Ovary (tissue), 9 donors: Measurements from ENCODE around the gene AMER2. TPM values are rescaled to one million over a fixed set of nuclear protein-coding genes. Genes with fewer than 3 reads are reported as not detected.
A peak's percentile ranks its signal among the peaks of the same experiment; 100 is the strongest.

Experiments used
- DNase-seq, 5 donors: peaks; one replicate each; pipeline ENCODE4 v3.0.0-alpha.2; 2019 to 2020
- H3K27ac ChIP-seq, 2 donors: fragments of 200-600 bp; one replicate each; pipeline versions ENCODE4 v1.5.1 to v1.8.0; 2019 to 2022
- H3K27me3 ChIP-seq: fragments of 200-600 bp; one replicate; pipeline ENCODE4 v1.8.0; 2022
- H3K36me3 ChIP-seq: fragments of 200-600 bp; sonication (generic); one replicate; pipeline ENCODE4 v1.5.1; 2019
- H3K4me1 ChIP-seq: one replicate; pipeline ENCODE4 v1.8.1; 2013; ENCODE audit warnings: mild to moderate bottlenecking, moderate library complexity; ENCODE audit not compliant: insufficient read depth
- H3K4me3 ChIP-seq: fragments of 200-600 bp; sonication (generic); one replicate; pipeline ENCODE4 v1.5.1; 2017
- H3K9me3 ChIP-seq, 2 donors: fragments of 200-600 bp in 1 of 2; sonication (generic) in 1 of 2; one replicate each; pipeline versions ENCODE4 v1.5.1 to v1.8.1; 2013 to 2019; ENCODE audit warnings: mild to moderate bottlenecking in 1 of 2, moderate library complexity in 1 of 2
- EP300 ChIP-seq: sonication (generic); formaldehyde crosslinking; IDR thresholded peaks from one replicate; pipeline ENCODE4 v1.6.1; 2017; ENCODE audit warnings: antibody characterized with exemption
- POLR2A ChIP-seq: fragments of 450-650 bp; IDR thresholded peaks from one replicate; pipeline ENCODE4 v1.6.1; 2017; ENCODE audit warnings: antibody characterized with exemption, mild to moderate bottlenecking, moderate library complexity
- WGBS, 3 donors: extraction: QIAGEN DNeasy Blood & Tissue Kit in 1 of 3; methylation state at CpG; one replicate each; pipeline versions ENCODE4 v1.1.5 to v1.1.7; 2013 to 2017; 5-methylcytosine and 5-hydroxymethylcytosine counted together
- intact Hi-C, 4 donors: fragments of 100-400 bp; cut with DNase I; formaldehyde crosslinking; loops; one replicate each; pipeline versions ENCODE4 v1.11.0 to v1.15.1; 2022 to 2023
- polyA plus RNA-seq, 2 donors: library from polyadenylated mRNA; stranded (reverse); fragments of 200-250 nt in 1 of 2; fragments of 350-450 nt in 1 of 2; fragmentation: Illumina TruSeq in 1 of 2; extraction: RNeasy Lipid Tissue Mini Kit (QIAGEN cat#74804) in 1 of 2; gene quantifications; one replicate each; pipeline ENCODE4 v1.2.3, GENCODE V29; 2013 to 2014
- total RNA-seq, 7 donors: library from RNA; depleted of rRNA in 2 of 7; stranded (reverse); fragments of >200 nt in 2 of 7; fragmentation: NEBNext Ultra II Directional in 3 of 7; extraction: Animal tissue kit (Norgen Biotek cat#: 25700) in 3 of 7; gene quantifications; one replicate each; pipeline versions ENCODE4 v1.1.0 to v1.2.4, GENCODE V29; 2016 to 2023
- TF ChIP-seq, protein P1 (sequence below), 3 donors: fragments of 450-650 bp in 2 of 3; fragments of 200-600 bp in 1 of 3; IDR thresholded peaks; one replicate each; pipeline versions ENCODE4 v1.5.1 to v1.8.0; 2016 to 2022; ENCODE audit warnings: antibody characterized with exemption in 3 of 3, mild to moderate bottlenecking in 1 of 3
- donor health status: DM: no; HTN: no; CAD: no; lungs with moderate emphysema.
- donor health status: DM: no; HTN: no; CAD: no.
- donor health status: Bipolar disorder and iron deficiency.
- donor health status: DM: yes; HTN: yes; CAD: no.
- donor health status: DM: no; HTN: no; CAD: no.
- donor health status: DM: yes; HTN: yes; CAD: no.

Gene AMER2
- total and polyA plus RNA-seq, 9 donors = under 0.01 to 0.05 (median 0.04) TPM; not detected in 5

DNA sequence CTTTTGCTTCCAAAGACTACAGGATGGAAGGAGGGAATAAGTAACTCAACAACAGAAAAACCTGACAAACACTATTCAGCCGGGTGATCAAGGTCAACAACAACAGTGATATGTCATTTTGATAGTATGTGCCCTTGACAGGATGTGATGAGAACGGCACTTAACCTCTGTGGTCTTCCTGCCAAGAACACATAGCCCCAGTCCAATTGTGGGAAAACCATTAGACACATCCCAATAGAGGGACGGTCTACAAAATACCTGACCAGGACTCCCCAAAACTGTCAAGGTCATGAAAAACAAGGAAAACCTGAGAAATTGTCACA is 43.1 kb upstream of the AMER2 start:
- Histone ChIP-seq H3K27ac (no peak overlapping the region), H3K9me3 (no peaks in the 10 kb centered on the region), H3K4me3 (no peak overlapping the region), H3K27me3 (no peaks in the 10 kb centered on the region), H3K36me3 (no peaks in the 10 kb centered on the region), H3K4me1 (no peaks in the 10 kb centered on the region)
- DNase-seq = no peak
- TF ChIP-seq, protein P1, sequence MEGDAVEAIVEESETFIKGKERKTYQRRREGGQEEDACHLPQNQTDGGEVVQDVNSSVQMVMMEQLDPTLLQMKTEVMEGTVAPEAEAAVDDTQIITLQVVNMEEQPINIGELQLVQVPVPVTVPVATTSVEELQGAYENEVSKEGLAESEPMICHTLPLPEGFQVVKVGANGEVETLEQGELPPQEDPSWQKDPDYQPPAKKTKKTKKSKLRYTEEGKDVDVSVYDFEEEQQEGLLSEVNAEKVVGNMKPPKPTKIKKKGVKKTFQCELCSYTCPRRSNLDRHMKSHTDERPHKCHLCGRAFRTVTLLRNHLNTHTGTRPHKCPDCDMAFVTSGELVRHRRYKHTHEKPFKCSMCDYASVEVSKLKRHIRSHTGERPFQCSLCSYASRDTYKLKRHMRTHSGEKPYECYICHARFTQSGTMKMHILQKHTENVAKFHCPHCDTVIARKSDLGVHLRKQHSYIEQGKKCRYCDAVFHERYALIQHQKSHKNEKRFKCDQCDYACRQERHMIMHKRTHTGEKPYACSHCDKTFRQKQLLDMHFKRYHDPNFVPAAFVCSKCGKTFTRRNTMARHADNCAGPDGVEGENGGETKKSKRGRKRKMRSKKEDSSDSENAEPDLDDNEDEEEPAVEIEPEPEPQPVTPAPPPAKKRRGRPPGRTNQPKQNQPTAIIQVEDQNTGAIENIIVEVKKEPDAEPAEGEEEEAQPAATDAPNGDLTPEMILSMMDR (IDR thresholded peaks at IDR 0.05) = no peak
- no peak for TF ChIP-seq POLR2A
- TF ChIP-seq EP300 = no peak
- 34 to 36% (median 36%) methylated on average over 3 of the region's 3 CpGs for WGBS, 3 donors
- intact Hi-C loops = no loop called here

DNA sequence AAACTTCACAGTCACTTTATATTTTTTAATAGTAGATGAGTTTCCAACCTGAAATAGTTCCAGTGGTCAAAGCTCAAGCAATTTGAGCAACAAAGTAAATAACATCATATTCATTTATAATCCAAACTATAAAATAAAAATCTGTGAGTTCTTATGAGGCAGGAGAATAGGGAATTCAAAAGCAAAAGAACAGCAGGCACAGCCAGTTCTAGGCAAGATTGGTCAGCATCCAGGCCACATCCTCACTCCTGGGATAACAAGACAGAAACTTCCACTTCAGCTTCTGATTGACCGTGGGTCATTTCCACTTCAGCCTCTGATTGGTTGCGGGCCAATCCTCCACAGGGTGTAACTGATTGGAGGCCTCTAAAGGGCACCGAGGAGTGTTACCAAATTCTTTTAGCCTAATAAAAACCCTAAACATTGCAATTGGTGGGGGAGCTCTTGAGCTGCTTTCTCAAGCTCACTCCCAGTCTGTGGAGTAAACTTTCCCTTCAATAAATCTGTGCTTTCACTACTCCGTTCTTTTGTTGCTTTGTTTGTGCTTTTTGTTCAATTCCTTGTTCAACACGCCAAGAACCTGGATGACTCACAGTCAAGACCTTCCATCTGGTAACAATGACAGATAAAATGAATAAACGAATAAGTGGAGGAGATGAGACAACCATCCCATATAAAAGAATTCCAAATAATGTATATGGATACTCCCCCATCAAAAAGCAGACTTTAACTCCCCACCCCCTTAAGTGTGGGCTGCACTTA is 42.6 kb upstream of the AMER2 start:
- 11 to 13% (median 12%) methylated on average over 6 of the region's 6 CpGs for WGBS, 3 donors
- H3K36me3 ChIP-seq = no peaks in the 10 kb centered on the region
- no peaks in the 10 kb centered on the region for H3K9me3 ChIP-seq
- DNase-seq = peak in 2 of 5 donors; percentile 18 to 35
- H3K4me1 ChIP-seq = no peaks in the 10 kb centered on the region
- no peaks in the 10 kb centered on the region for H3K27me3 ChIP-seq
- H3K4me3 ChIP-seq = no peak overlapping the region
- intact Hi-C loops = no loop called here
- no peak overlapping the region for H3K27ac ChIP-seq
- TF ChIP-seq, protein P1 (IDR thresholded peaks at IDR 0.05) = no peak
- TF ChIP-seq POLR2A (no peak), EP300 (no peak)

DNA sequence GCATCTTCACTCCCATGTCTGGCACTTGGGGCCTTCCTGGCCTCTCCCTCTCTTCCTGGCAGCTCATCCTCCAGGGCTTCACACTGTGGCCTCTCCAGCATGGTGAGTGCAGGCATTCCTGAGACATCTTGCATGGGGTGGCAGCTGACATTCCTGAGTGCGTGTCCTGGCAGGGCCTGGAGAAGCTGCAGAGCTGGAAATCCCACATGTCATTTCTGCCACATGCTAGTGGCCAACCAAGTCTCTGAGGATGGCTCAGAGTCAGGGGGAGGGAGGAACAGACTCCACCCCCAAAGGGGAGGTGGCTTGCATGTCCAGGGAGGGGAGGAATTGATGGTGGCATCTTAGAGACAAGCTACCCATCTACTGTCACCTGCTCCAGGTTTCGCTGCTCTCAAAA is 41.6 kb upstream of the AMER2 start:
- Histone ChIP-seq H3K4me3 (no peak overlapping the region), H3K4me1 (no peaks in the 10 kb centered on the region), H3K27ac (no peak overlapping the region), H3K9me3 (no peaks in the 10 kb centered on the region), H3K27me3 (no peaks in the 10 kb centered on the region), H3K36me3 (no peaks in the 10 kb centered on the region)
- no peak for DNase-seq
- WGBS, 3 donors = 83 to 93% (median 89%) methylated on average over 2 of the region's 2 CpGs
- intact Hi-C loops = no loop called here
- TF ChIP-seq EP300 = no peak

DNA sequence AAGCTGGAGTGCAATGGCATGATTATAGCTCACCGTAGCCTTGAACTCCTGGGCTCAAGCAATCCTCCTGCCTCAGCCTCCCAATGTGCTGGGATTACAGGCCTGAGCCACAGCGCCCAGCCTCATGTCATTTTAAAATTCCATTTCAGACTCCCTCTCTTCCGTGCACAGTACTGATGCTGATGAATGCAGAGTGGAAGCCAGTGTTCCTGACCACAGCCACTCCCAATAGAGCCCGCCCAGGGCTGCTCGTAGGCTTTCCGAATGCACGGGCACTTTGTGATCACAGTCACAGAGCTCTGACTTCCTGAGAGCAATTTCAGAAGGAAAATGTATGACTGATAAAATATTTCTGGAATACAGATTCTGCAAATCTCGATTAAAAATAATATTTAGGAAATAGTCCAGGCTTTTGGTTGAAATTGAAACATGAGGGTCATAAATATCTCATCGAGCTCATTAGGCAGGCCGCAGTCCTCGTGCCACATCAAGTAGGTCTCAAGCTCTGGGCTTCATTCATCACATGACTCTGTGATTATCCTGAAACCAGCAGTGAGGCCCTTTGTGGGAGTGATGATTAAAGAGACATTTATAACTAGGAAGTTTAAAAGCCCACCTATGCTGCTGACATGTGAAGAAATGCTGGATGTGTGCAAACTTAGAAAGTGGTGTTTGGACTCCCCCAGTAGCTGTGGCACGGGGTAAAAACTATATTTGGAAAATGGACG is 38.9 kb upstream of the AMER2 start:
- H3K4me3 ChIP-seq = no peak overlapping the region
- no peaks in the 10 kb centered on the region for H3K36me3 ChIP-seq
- 59 to 66% (median 62%) methylated on average over 13 of the region's 13 CpGs for WGBS, 3 donors
- H3K27me3 ChIP-seq = no peaks in the 10 kb centered on the region
- H3K4me1 ChIP-seq = no peaks in the 10 kb centered on the region
- DNase-seq = no peak
- H3K27ac ChIP-seq = no peak overlapping the region
- intact Hi-C loops = no loop called here
- TF ChIP-seq EP300 = no peak
- TF ChIP-seq, protein P1 (IDR thresholded peaks at IDR 0.05) = no peak
- TF ChIP-seq POLR2A = no peak
- no peaks in the 10 kb centered on the region for H3K9me3 ChIP-seq

DNA sequence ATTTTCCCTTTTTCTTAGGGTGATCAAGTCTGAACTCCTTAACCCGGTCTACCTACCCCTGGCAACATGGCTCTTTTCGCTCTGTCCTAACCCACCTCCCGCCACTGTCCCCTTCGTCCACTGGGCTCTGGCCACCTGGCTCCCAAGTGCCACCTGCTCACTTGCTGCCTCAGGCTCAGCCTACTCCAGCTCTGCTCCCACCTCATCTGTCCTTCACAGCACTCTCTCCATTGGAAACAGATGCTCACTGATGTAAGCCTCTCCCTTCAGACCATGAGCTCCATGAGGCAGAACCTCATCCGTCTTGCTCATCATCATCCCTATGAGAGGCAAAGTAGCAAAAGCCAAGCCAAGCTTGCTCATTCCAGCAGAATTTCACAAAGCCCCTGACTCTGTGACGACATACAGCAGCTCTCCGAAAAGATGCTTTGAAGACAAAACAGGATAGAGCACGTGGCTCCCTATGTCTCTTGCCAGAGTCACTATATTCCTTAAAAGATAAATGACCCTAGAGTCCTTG is 35.3 kb upstream of the AMER2 start:
- TF ChIP-seq, protein P1 (IDR thresholded peaks at IDR 0.05) = no peak
- TF ChIP-seq EP300 = no peak
- no peak for TF ChIP-seq POLR2A
- no peak overlapping the region for H3K4me3 ChIP-seq
- no peaks in the 10 kb centered on the region for H3K4me1 ChIP-seq
- no peak overlapping the region for H3K27ac ChIP-seq
- H3K27me3 ChIP-seq = no peaks in the 10 kb centered on the region
- intact Hi-C loops = no loop called here
- no peaks in the 10 kb centered on the region for H3K36me3 ChIP-seq
- no peak for DNase-seq
- H3K9me3 ChIP-seq = no peaks in the 10 kb centered on the region
- WGBS, 3 donors = 77 to 84% (median 78%) methylated on average over 8 of the region's 8 CpGs
